OCI-LY7 (cell line): ENCODE results near the gene CSPG5. TPM values are rescaled to one million over a fixed set of nuclear protein-coding genes. Genes with fewer than 3 reads are reported as not detected.

Experiments
- BruUV-seq: library from RNA; stranded (reverse); fragments of 400-500 nt; replicated peaks from 2 replicates; lab custom pipeline; 2021; lab: Mats Ljungman, UMichigan
- CTCF ChIA-PET: fragments of 300-600 bp; sonication (Branson Sonifier 250); formaldehyde crosslinking; loops from one replicate; lab custom pipeline; 2022; ENCODE audit warnings: antibody characterized with exemption; ENCODE audit not compliant: unreplicated experiment; lab: Charles Lee
- POLR2A ChIA-PET: fragments of 300-600 bp; sonication (Branson Sonifier 250); formaldehyde crosslinking; loops from one replicate; lab custom pipeline; 2022; ENCODE audit warnings: antibody characterized with exemption; lab: Charles Lee
- DNase-seq: peaks from one replicate; pipeline ENCODE4 v3.0.0-alpha.2; 2015; ENCODE audit warnings: low spot score
- H2AFZ ChIP-seq: fragments of 200-600 bp; sonication (generic), shearing (Covaris generic); 2 replicates; pipeline ENCODE4 v1.6.1; 2014; ENCODE audit warnings: mild to moderate bottlenecking, antibody characterized with exemption, low read length, moderate library complexity
- H3K27ac ChIP-seq: fragments of 200-600 bp; sonication (generic); 2 replicates; pipeline ENCODE4 v1.5.1; 2014; ENCODE audit warnings: mixed run types, low read depth, mild to moderate bottlenecking, moderate library complexity, low read length, inconsistent platforms; ENCODE audit not compliant: poor library complexity, severe bottlenecking
- H3K36me3 ChIP-seq: fragments of 200-600 bp; sonication (generic); 2 replicates; pipeline ENCODE4 v1.6.1; 2014; ENCODE audit warnings: mild to moderate bottlenecking, antibody characterized with exemption, low read length, moderate library complexity, mixed read lengths; ENCODE audit not compliant: insufficient read depth
- H3K4me1 ChIP-seq: fragments of 200-600 bp; sonication (generic); 2 replicates; pipeline ENCODE4 v1.5.1; 2014; ENCODE audit warnings: mild to moderate bottlenecking, low read length; ENCODE audit not compliant: insufficient read depth, poor library complexity, severe bottlenecking
- H3K4me2 ChIP-seq: fragments of 200-600 bp; sonication (generic); 2 replicates; pipeline ENCODE4 v1.6.1; 2014; ENCODE audit warnings: mild to moderate bottlenecking, low read length
- H3K4me3 ChIP-seq: fragments of 200-600 bp; sonication (generic); 2 replicates; pipeline ENCODE4 v1.5.1; 2014; ENCODE audit warnings: mild to moderate bottlenecking, low read depth, low read length; ENCODE audit not compliant: poor library complexity, severe bottlenecking
- H3K79me2 ChIP-seq: fragments of 200-600 bp; sonication (generic); 2 replicates; pipeline ENCODE4 v1.6.1; 2016; ENCODE audit warnings: low read depth, mild to moderate bottlenecking, low read length, moderate library complexity, mixed read lengths; ENCODE audit not compliant: insufficient read depth
- H3K9me2 ChIP-seq: fragments of 200-600 bp; sonication (generic); 2 replicates; pipeline ENCODE4 v1.6.1; 2016; ENCODE audit warnings: mild to moderate bottlenecking, low read length, mixed read lengths; ENCODE audit not compliant: insufficient read depth
- H3K9me3 ChIP-seq: fragments of 200-600 bp; sonication (generic); 2 replicates; pipeline ENCODE4 v1.6.1; 2014; ENCODE audit warnings: mild to moderate bottlenecking, mixed run types, low read length, mixed read lengths
- H4K20me1 ChIP-seq: fragments of 200-600 bp; sonication (generic); 2 replicates; pipeline ENCODE4 v1.6.1; 2014; ENCODE audit warnings: mild to moderate bottlenecking, antibody characterized with exemption, low read length, moderate library complexity, mixed read lengths; ENCODE audit not compliant: insufficient read depth
- CTCF ChIP-seq: fragments of 200-600 bp; sonication (generic); conservative IDR thresholded peaks from 2 replicates; pipeline ENCODE4 v1.5.1; 2014; ENCODE audit warnings: mild to moderate bottlenecking, antibody characterized with exemption, low read length, moderate library complexity, mixed read lengths
- EZH2phosphoT487 ChIP-seq: fragments of 200-600 bp; sonication (generic); IDR thresholded peaks from 2 replicates; pipeline ENCODE4 v1.6.1; 2018; ENCODE audit warnings: low read depth, borderline replicate concordance, mild to moderate bottlenecking, mixed run types, antibody characterized with exemption, low read length, moderate library complexity, mixed read lengths
- intact Hi-C: fragments of 100-400 bp; cut with micrococcal nuclease; formaldehyde crosslinking; loops from one replicate; pipeline ENCODE4 v1.10.0; 2022; ENCODE audit not compliant: unreplicated experiment
- total RNA-seq, 2 experiments: library from RNA; depleted of rRNA in 1 of 2; stranded (reverse); fragments of >200 nt in 1 of 2; shearing (Covaris generic) in 1 of 2; gene quantifications; 2 replicates each; pipeline ENCODE4 v1.2.3, GENCODE V29; 2014 to 2022

The CSPG5 gene
- total RNA-seq, 2 experiments from 2014 or later: 0.13 to 0.66 TPM

GRCh38 chr3:47583320-47584075, 4.8 kb upstream of the CSPG5 start:
- Histone ChIP-seq H3K79me2 (no peaks in the 10 kb centered on the region), H4K20me1 (no peaks in the 10 kb centered on the region), H3K27ac (no peak overlapping the region), H2AFZ (no peak overlapping the region), H3K36me3 (peaks cover 48% of the 10 kb centered on the region), H3K9me2 (no peaks in the 10 kb centered on the region), H3K4me1 (no peaks in the 10 kb centered on the region), H3K9me3 (no peaks in the 10 kb centered on the region), H3K4me2 (no peak overlapping the region), H3K4me3 (no peak overlapping the region)
- no peak for DNase-seq
- intact Hi-C loops: no loop called here
- ChIA-PET CTCF (no interaction called here), POLR2A (no interaction called here)
- no TSS peak for BruUV-seq
- TF ChIP-seq CTCF (no peak), EZH2phosphoT487 (no peak)

DNA sequence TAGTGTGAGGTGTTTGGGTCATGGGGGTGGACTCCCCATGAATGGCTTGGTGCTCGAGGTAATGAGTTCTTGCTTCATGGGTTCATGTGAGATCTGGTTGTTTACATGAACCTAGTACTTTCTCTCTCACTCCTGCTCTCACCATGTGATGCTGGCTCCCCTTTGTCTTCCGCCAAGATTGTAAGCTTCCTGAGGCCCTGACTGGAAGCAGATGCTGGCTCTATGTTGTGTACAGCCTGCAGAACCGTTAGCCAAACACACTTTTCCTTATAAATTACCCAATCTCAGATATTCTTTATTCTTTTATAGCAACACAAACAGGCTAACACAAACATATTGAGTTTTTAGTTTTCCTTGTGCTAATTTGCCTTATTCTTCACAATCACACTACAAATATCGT, 3.2 kb upstream of the CSPG5 start:
- ChIA-PET CTCF (no interaction called here), POLR2A (interaction anchor here (0.5 to 0.7 kb wide), 2 partner anchors 17 to 396 kb away, joined by 3 read pairs; no protein-coding TSS in a partner anchor)
- H3K79me2 ChIP-seq: no peaks in the 10 kb centered on the region
- H3K9me3 ChIP-seq: no peaks in the 10 kb centered on the region
- peaks cover 31% of the 10 kb centered on the region for H3K36me3 ChIP-seq
- H4K20me1 ChIP-seq: no peaks in the 10 kb centered on the region
- intact Hi-C loops: no loop called here
- H3K4me1 ChIP-seq: peaks cover 6% of the 10 kb centered on the region
- no peak overlapping the region for H3K4me2 ChIP-seq
- no peak overlapping the region for H3K27ac ChIP-seq
- no peak overlapping the region for H3K4me3 ChIP-seq
- no peak for DNase-seq
- H2AFZ ChIP-seq: no peak overlapping the region
- no TSS peak for BruUV-seq
- H3K9me2 ChIP-seq: no peaks in the 10 kb centered on the region
- TF ChIP-seq CTCF (no peak), EZH2phosphoT487 (no peak)

GRCh38 chr3:47581422-47581821, 2.8 kb upstream of the CSPG5 start:
- H3K4me1 ChIP-seq: peaks cover 6% of the 10 kb centered on the region
- no peak overlapping the region for H2AFZ ChIP-seq
- H3K4me2 ChIP-seq: no peak overlapping the region
- H3K79me2 ChIP-seq: no peaks in the 10 kb centered on the region
- H3K9me3 ChIP-seq: no peaks in the 10 kb centered on the region
- H3K9me2 ChIP-seq: no peaks in the 10 kb centered on the region
- POLR2A ChIA-PET: interaction anchor here (0.5 to 0.7 kb wide), 2 partner anchors 18 to 396 kb away, joined by 3 read pairs; no protein-coding TSS in a partner anchor
- CTCF ChIA-PET: no interaction called here
- no peak for DNase-seq
- peaks cover 27% of the 10 kb centered on the region for H3K36me3 ChIP-seq
- intact Hi-C loops: no loop called here
- BruUV-seq: no TSS peak
- H3K4me3 ChIP-seq: no peak overlapping the region
- H4K20me1 ChIP-seq: no peaks in the 10 kb centered on the region
- H3K27ac ChIP-seq: no peak overlapping the region
- TF ChIP-seq EZH2phosphoT487: no peak
- TF ChIP-seq CTCF: no peak
